HepG2 (cell line): ENCODE data around the gene ACSM2A. TPM values are rescaled to one million over a fixed set of nuclear protein-coding genes. Genes with fewer than 3 reads are reported as not detected.

Experiments used
- CHD4 ChIP-seq: fragments of 200-600 bp; sonication (generic); IDR thresholded peaks from 2 replicates; pipeline ENCODE4 v1.7.0; 2017; ENCODE audit warnings: mild to moderate bottlenecking, low read length, borderline replicate concordance
- ELF3 ChIP-seq: IDR thresholded peaks from 2 replicates; pipeline ENCODE4 v1.6.1; 2016; ENCODE audit warnings: missing genetic modification reagents, missing compliant biosample characterization
- FOXJ3 ChIP-seq: sonication (generic); formaldehyde crosslinking; IDR thresholded peaks from 2 replicates; pipeline ENCODE4 v1.4.0; 2020; ENCODE audit warnings: missing genetic modification reagents, mild to moderate bottlenecking, borderline replicate concordance
- GATA4 ChIP-seq: sonication (generic); IDR thresholded peaks from 2 replicates; pipeline ENCODE4 v1.6.1; 2016; ENCODE audit warnings: antibody characterized with exemption, low read depth, borderline replicate concordance
- KDM6A ChIP-seq: IDR thresholded peaks from 2 replicates; pipeline ENCODE4 v1.6.1; 2016; ENCODE audit warnings: low read depth
- MEIS2 ChIP-seq: sonication (generic); formaldehyde crosslinking; IDR thresholded peaks from 2 replicates; pipeline ENCODE4 v1.9.0; 2021; ENCODE audit warnings: mild to moderate bottlenecking, missing genetic modification reagents
- MIER2 ChIP-seq: IDR thresholded peaks from 2 replicates; pipeline ENCODE4 v1.6.1; 2016; ENCODE audit warnings: missing biosample characterization, missing genetic modification reagents
- NR3C1 ChIP-seq: sonication (generic); formaldehyde crosslinking; IDR thresholded peaks from 2 replicates; pipeline ENCODE4 v1.4.0; 2020; ENCODE audit warnings: missing genetic modification reagents
- PCBP2 ChIP-seq: fragments of 200-400 bp; formaldehyde crosslinking; optimal IDR thresholded peaks from 2 replicates; pipeline ENCODE3; 2018; ENCODE audit warnings: low read length, low read depth; ENCODE audit not compliant: poor library complexity, severe bottlenecking
- PHF20 ChIP-seq: sonication (generic); formaldehyde crosslinking; IDR thresholded peaks from 2 replicates; pipeline ENCODE4 v1.5.0; 2020; ENCODE audit warnings: mild to moderate bottlenecking, missing genetic modification reagents
- RELA ChIP-seq: sonication (generic); formaldehyde crosslinking; IDR thresholded peaks from 2 replicates; pipeline ENCODE4 v1.4.0; 2020; ENCODE audit warnings: missing genetic modification reagents
- REXO4 ChIP-seq: sonication (generic); formaldehyde crosslinking; IDR thresholded peaks from 2 replicates; pipeline ENCODE4 v1.8.0; 2022; ENCODE audit warnings: missing genetic modification reagents, mild to moderate bottlenecking, borderline replicate concordance
- SMAD9 ChIP-seq: sonication (generic); formaldehyde crosslinking; IDR thresholded peaks from 2 replicates; pipeline ENCODE4 v1.5.1; 2020; ENCODE audit warnings: mild to moderate bottlenecking, missing genetic modification reagents
- SP4 ChIP-seq: sonication (generic); formaldehyde crosslinking; IDR thresholded peaks from 2 replicates; pipeline ENCODE4 v1.8.1; 2023; ENCODE audit warnings: mild to moderate bottlenecking, missing genetic modification reagents
- SRY ChIP-seq: sonication (generic); formaldehyde crosslinking; IDR thresholded peaks from 2 replicates; pipeline ENCODE4 v1.8.0; 2022; ENCODE audit warnings: mild to moderate bottlenecking, missing genetic modification reagents
- ZNF160 ChIP-seq: sonication (generic); formaldehyde crosslinking; IDR thresholded peaks from 2 replicates; pipeline ENCODE4 v1.8.0; 2022; ENCODE audit warnings: mild to moderate bottlenecking, inconsistent platforms, missing genetic modification reagents
- ZNF343 ChIP-seq: sonication (generic); formaldehyde crosslinking; IDR thresholded peaks from 2 replicates; pipeline ENCODE4 v1.4.0; 2020; ENCODE audit warnings: mild to moderate bottlenecking, missing genetic modification reagents
- ZZZ3 ChIP-seq: sonication (generic); formaldehyde crosslinking; IDR thresholded peaks from 2 replicates; pipeline ENCODE4 v1.4.0; 2020; ENCODE audit warnings: missing genetic modification reagents, mild to moderate bottlenecking, borderline replicate concordance
- polyA plus RNA-seq, 8 experiments: library from polyadenylated mRNA; depleted of rRNA in 3 of 8; stranded (reverse) in 7 of 8; unstranded in 1 of 8; fragments of >200 nt; fragmentation: Illumina TruSeq in 4 of 8; extraction: Trizol in 4 of 8; gene quantifications; 2 replicates each; pipeline versions ENCODE4 v1.2.1 to v1.2.3, GENCODE V29; 2011 to 2016; ENCODE audit warnings: low read depth in 4 of 8, missing spikeins in 1 of 8, mixed read lengths in 1 of 8; ENCODE audit not compliant: insufficient read depth in 1 of 8
- total RNA-seq, 5 experiments: library from RNA; depleted of rRNA; stranded (reverse); fragments of >200 nt; fragmentation: Illumina TruSeq; extraction: Trizol; gene quantifications; 2 replicates each; pipeline ENCODE4 v1.2.3, GENCODE V29; 2016; ENCODE audit warnings: low read depth in 1 of 5
- TF ChIP-seq, protein P1 (sequence below): sonication (generic); formaldehyde crosslinking; IDR thresholded peaks from 2 replicates; pipeline ENCODE4 v1.5.0; 2020; ENCODE audit warnings: mild to moderate bottlenecking, missing genetic modification reagents, borderline replicate concordance
- TF ChIP-seq, protein P2 (sequence below): IDR thresholded peaks from 2 replicates; pipeline ENCODE4 v1.4.0; 2020; ENCODE audit warnings: mild to moderate bottlenecking, missing genetic modification reagents

Gene ACSM2A
- total and polyA plus RNA-seq, 2 of the 13 experiments (the other 11 are each of a cell fraction or from before 2014, with no cell fraction given) = 11.4 to 16.3 TPM

DNA sequence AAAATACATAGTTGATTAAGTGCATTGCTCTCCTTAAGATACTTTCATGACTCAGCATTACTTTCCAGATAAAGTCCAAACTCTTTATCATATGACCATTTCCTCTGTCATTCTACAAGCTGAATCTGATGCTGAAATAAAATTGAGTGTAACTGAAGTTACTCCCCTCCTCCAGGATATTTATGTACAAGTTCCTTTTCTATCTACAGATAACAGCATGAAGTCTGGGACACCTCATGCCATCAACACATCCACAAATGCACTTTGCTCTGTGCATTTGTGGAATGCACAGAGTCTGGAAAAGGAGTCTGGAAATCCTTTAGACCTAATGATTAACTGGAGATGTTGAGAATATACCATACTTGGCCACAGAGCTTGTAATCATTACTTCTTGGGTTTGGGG, 64.4 kb downstream of the ACSM2A start (continued):
- TF ChIP-seq, protein P1, sequence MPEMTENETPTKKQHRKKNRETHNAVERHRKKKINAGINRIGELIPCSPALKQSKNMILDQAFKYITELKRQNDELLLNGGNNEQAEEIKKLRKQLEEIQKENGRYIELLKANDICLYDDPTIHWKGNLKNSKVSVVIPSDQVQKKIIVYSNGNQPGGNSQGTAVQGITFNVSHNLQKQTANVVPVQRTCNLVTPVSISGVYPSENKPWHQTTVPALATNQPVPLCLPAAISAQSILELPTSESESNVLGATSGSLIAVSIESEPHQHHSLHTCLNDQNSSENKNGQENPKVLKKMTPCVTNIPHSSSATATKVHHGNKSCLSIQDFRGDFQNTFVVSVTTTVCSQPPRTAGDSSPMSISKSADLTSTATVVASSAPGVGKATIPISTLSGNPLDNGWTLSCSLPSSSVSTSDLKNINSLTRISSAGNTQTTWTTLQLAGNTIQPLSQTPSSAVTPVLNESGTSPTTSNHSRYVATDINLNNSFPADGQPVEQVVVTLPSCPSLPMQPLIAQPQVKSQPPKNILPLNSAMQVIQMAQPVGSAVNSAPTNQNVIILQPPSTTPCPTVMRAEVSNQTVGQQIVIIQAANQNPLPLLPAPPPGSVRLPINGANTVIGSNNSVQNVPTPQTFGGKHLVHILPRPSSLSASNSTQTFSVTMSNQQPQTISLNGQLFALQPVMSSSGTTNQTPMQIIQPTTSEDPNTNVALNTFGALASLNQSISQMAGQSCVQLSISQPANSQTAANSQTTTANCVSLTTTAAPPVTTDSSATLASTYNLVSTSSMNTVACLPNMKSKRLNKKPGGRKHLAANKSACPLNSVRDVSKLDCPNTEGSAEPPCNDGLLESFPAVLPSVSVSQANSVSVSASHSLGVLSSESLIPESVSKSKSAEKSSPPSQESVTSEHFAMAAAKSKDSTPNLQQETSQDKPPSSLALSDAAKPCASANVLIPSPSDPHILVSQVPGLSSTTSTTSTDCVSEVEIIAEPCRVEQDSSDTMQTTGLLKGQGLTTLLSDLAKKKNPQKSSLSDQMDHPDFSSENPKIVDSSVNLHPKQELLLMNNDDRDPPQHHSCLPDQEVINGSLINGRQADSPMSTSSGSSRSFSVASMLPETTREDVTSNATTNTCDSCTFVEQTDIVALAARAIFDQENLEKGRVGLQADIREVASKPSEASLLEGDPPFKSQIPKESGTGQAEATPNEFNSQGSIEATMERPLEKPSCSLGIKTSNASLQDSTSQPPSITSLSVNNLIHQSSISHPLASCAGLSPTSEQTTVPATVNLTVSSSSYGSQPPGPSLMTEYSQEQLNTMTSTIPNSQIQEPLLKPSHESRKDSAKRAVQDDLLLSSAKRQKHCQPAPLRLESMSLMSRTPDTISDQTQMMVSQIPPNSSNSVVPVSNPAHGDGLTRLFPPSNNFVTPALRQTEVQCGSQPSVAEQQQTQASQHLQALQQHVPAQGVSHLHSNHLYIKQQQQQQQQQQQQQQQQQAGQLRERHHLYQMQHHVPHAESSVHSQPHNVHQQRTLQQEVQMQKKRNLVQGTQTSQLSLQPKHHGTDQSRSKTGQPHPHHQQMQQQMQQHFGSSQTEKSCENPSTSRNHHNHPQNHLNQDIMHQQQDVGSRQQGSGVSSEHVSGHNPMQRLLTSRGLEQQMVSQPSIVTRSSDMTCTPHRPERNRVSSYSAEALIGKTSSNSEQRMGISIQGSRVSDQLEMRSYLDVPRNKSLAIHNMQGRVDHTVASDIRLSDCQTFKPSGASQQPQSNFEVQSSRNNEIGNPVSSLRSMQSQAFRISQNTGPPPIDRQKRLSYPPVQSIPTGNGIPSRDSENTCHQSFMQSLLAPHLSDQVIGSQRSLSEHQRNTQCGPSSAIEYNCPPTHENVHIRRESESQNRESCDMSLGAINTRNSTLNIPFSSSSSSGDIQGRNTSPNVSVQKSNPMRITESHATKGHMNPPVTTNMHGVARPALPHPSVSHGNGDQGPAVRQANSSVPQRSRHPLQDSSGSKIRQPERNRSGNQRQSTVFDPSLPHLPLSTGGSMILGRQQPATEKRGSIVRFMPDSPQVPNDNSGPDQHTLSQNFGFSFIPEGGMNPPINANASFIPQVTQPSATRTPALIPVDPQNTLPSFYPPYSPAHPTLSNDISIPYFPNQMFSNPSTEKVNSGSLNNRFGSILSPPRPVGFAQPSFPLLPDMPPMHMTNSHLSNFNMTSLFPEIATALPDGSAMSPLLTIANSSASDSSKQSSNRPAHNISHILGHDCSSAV (CRISPR knock-in tag) = no peak
- TF ChIP-seq RELA (CRISPR knock-in tag) = no peak
- no peak for TF ChIP-seq SP4 (CRISPR knock-in tag)
- peak; percentile 47; the same call in 1 of the 2 replicates for TF ChIP-seq KDM6A (CRISPR knock-in tag)
- no peak for TF ChIP-seq PCBP2
- 0 out of 2 replicates have a peak, but pooled peaks have one; percentile 37 for TF ChIP-seq MIER2
- TF ChIP-seq ZNF343 (CRISPR knock-in tag) = no peak
- TF ChIP-seq ELF3 (CRISPR knock-in tag) = peak; percentile 44
- TF ChIP-seq CHD4 = no peak
- TF ChIP-seq FOXJ3 (CRISPR knock-in tag) = no peak
- TF ChIP-seq SRY (CRISPR knock-in tag) = no peak
- TF ChIP-seq ZZZ3 (CRISPR knock-in tag) = no peak
- TF ChIP-seq MEIS2 (CRISPR knock-in tag) = no peak
- TF ChIP-seq NR3C1 (CRISPR knock-in tag) = no peak
- no peak for TF ChIP-seq ZNF160 (CRISPR knock-in tag)
- no peak for TF ChIP-seq REXO4 (CRISPR knock-in tag)
- TF ChIP-seq, protein P2, sequence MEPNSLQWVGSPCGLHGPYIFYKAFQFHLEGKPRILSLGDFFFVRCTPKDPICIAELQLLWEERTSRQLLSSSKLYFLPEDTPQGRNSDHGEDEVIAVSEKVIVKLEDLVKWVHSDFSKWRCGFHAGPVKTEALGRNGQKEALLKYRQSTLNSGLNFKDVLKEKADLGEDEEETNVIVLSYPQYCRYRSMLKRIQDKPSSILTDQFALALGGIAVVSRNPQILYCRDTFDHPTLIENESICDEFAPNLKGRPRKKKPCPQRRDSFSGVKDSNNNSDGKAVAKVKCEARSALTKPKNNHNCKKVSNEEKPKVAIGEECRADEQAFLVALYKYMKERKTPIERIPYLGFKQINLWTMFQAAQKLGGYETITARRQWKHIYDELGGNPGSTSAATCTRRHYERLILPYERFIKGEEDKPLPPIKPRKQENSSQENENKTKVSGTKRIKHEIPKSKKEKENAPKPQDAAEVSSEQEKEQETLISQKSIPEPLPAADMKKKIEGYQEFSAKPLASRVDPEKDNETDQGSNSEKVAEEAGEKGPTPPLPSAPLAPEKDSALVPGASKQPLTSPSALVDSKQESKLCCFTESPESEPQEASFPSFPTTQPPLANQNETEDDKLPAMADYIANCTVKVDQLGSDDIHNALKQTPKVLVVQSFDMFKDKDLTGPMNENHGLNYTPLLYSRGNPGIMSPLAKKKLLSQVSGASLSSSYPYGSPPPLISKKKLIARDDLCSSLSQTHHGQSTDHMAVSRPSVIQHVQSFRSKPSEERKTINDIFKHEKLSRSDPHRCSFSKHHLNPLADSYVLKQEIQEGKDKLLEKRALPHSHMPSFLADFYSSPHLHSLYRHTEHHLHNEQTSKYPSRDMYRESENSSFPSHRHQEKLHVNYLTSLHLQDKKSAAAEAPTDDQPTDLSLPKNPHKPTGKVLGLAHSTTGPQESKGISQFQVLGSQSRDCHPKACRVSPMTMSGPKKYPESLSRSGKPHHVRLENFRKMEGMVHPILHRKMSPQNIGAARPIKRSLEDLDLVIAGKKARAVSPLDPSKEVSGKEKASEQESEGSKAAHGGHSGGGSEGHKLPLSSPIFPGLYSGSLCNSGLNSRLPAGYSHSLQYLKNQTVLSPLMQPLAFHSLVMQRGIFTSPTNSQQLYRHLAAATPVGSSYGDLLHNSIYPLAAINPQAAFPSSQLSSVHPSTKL = peak; percentile 77
- no peak for TF ChIP-seq PHF20 (CRISPR knock-in tag)
- TF ChIP-seq GATA4 = no peak
- no peak for TF ChIP-seq SMAD9
